ENCODE measurements around the gene GABRD. TPM values are rescaled to one million over a fixed set of nuclear protein-coding genes. Genes with fewer than 3 reads are reported as not detected.

The GABRD gene
- total and polyA plus RNA-seq, 2 of the 13 experiments (the other 11 are each of a cell fraction or from before 2014, with no cell fraction given) = not detected

- TF ChIP-seq ZNF614 (CRISPR knock-in tag; IDR thresholded peaks at IDR 0.05; ENCODE audit: borderline replicate concordance) (no peak), MED8 (CRISPR knock-in tag; IDR thresholded peaks at IDR 0.05; ENCODE audit: insufficient replicate concordance) (no peak), SOX13 (IDR thresholded peaks at IDR 0.05) (no peak), SOX13 (CRISPR knock-in tag; conservative IDR thresholded peaks at IDR 0.05 in 1 of 2, IDR thresholded peaks at IDR 0.05 in 1 of 2) (no peak), SCMH1 (CRISPR knock-in tag; IDR thresholded peaks at IDR 0.05; ENCODE audit: borderline replicate concordance) (no peak), ZNF468 (CRISPR knock-in tag; IDR thresholded peaks at IDR 0.05) (no peak), DDIT3 (CRISPR knock-in tag; IDR thresholded peaks at IDR 0.05) (no peak), NFE2L2 (IDR thresholded peaks at IDR 0.05; ENCODE audit: low read length) (no peak), IKZF4 (CRISPR knock-in tag; IDR thresholded peaks at IDR 0.05; ENCODE audit: borderline replicate concordance, low read depth, not compliant biosample characterization) (no peak), ZNF878 (CRISPR knock-in tag; IDR thresholded peaks at IDR 0.05) (no peak), SNAPC5 (CRISPR knock-in tag; IDR thresholded peaks at IDR 0.05; ENCODE audit: borderline replicate concordance) (no peak), FOXA3 (CRISPR knock-in tag; IDR thresholded peaks at IDR 0.05) (no peak)
- TF ChIP-seq, protein P1, sequence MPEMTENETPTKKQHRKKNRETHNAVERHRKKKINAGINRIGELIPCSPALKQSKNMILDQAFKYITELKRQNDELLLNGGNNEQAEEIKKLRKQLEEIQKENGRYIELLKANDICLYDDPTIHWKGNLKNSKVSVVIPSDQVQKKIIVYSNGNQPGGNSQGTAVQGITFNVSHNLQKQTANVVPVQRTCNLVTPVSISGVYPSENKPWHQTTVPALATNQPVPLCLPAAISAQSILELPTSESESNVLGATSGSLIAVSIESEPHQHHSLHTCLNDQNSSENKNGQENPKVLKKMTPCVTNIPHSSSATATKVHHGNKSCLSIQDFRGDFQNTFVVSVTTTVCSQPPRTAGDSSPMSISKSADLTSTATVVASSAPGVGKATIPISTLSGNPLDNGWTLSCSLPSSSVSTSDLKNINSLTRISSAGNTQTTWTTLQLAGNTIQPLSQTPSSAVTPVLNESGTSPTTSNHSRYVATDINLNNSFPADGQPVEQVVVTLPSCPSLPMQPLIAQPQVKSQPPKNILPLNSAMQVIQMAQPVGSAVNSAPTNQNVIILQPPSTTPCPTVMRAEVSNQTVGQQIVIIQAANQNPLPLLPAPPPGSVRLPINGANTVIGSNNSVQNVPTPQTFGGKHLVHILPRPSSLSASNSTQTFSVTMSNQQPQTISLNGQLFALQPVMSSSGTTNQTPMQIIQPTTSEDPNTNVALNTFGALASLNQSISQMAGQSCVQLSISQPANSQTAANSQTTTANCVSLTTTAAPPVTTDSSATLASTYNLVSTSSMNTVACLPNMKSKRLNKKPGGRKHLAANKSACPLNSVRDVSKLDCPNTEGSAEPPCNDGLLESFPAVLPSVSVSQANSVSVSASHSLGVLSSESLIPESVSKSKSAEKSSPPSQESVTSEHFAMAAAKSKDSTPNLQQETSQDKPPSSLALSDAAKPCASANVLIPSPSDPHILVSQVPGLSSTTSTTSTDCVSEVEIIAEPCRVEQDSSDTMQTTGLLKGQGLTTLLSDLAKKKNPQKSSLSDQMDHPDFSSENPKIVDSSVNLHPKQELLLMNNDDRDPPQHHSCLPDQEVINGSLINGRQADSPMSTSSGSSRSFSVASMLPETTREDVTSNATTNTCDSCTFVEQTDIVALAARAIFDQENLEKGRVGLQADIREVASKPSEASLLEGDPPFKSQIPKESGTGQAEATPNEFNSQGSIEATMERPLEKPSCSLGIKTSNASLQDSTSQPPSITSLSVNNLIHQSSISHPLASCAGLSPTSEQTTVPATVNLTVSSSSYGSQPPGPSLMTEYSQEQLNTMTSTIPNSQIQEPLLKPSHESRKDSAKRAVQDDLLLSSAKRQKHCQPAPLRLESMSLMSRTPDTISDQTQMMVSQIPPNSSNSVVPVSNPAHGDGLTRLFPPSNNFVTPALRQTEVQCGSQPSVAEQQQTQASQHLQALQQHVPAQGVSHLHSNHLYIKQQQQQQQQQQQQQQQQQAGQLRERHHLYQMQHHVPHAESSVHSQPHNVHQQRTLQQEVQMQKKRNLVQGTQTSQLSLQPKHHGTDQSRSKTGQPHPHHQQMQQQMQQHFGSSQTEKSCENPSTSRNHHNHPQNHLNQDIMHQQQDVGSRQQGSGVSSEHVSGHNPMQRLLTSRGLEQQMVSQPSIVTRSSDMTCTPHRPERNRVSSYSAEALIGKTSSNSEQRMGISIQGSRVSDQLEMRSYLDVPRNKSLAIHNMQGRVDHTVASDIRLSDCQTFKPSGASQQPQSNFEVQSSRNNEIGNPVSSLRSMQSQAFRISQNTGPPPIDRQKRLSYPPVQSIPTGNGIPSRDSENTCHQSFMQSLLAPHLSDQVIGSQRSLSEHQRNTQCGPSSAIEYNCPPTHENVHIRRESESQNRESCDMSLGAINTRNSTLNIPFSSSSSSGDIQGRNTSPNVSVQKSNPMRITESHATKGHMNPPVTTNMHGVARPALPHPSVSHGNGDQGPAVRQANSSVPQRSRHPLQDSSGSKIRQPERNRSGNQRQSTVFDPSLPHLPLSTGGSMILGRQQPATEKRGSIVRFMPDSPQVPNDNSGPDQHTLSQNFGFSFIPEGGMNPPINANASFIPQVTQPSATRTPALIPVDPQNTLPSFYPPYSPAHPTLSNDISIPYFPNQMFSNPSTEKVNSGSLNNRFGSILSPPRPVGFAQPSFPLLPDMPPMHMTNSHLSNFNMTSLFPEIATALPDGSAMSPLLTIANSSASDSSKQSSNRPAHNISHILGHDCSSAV (CRISPR knock-in tag; IDR thresholded peaks at IDR 0.05; ENCODE audit: borderline replicate concordance) = no peak
- H3K79me2 ChIP-seq (ENCODE audit: insufficient read depth, low read length) = peaks cover 3% of the 10 kb centered on the region
- no peaks in the 10 kb centered on the region for H3K9me3 ChIP-seq (ENCODE audit: low read length)
- ChIA-PET CTCF (ENCODE audit: low intra/inter-chr PET ratio, low total read pairs) (no interaction called here), POLR2A (no interaction called here)
- peaks cover 7 to 11% of the 10 kb centered on the region in 2 experiments; a peak in 3 of 5 replicates for H3K36me3 ChIP-seq (replicated peaks in 1 of 2; ENCODE audit: control insufficient read depth in 1 of 2, insufficient read depth in 2 of 2, low read length in 2 of 2)
- no peak overlapping the region for H2AFZ ChIP-seq (ENCODE audit: low read length)
- H3K9ac ChIP-seq (ENCODE audit: insufficient read depth, low read depth, low read length) = peak overlapping the region; percentile 73; the same call in 1 of the 2 replicates
- DNase-seq (ENCODE audit: low spot score) = no peak
- FAIRE-seq = no peak
- no peaks in the 10 kb centered on the region for H3K27me3 ChIP-seq (ENCODE audit: control insufficient read depth in 1 of 2, insufficient read depth in 2 of 2, low read length in 2 of 2)
- no peak overlapping the region for H3K27ac ChIP-seq (ENCODE audit: extremely low read length, insufficient read depth, low read length)
- in situ Hi-C loops (cut with HindIII; ENCODE audit: extremely low pct_ligation_motif_present, low pct_unique_long_range_greater_than_20kb) = no loop called here
- 86% methylated on average over 16 of the region's 16 CpGs for WGBS (ENCODE audit: low lambda C conversion rate)
- H3K4me3 ChIP-seq (replicated peaks in 1 of 3; ENCODE audit: insufficient read depth in 1 of 3, low read depth in 2 of 3, low read length in 3 of 3) = peak overlapping the region in 2 of 3 experiments; percentile 80 to 89; a peak in 3 of 6 replicates
- no peak for ATAC-seq
- 0 out of 2 replicates have a peak, but pooled peaks cover 5% of the 10 kb centered on the region for H4K20me1 ChIP-seq (ENCODE audit: insufficient read depth, low read length)
- intact Hi-C loops (cut with micrococcal nuclease; ENCODE audit: unreplicated experiment) = no loop called here
- H3K4me1 ChIP-seq (ENCODE audit: insufficient read depth, low read length) = peaks cover 49% of the 10 kb centered on the region
- H3K4me2 ChIP-seq (ENCODE audit: low read depth, low read length) = peak overlapping the region; percentile 80
- BruUV-seq (replicated peaks) = no TSS peak
These were observed 33.0 kb downstream of the GABRD start for GRCh38 chr1:2052054-2052679.

Data from HepG2 (cell line).